H1 (cell line): ENCODE results near the gene NDUFAF8. TPM values are rescaled to one million over a fixed set of nuclear protein-coding genes. Genes with fewer than 3 reads are reported as not detected.

ENCODE experiments used
- CTCF ChIA-PET: fragments of 300-600 bp; sonication (Branson Sonifier 250); formaldehyde crosslinking; loops from one replicate; lab custom pipeline; 2021; ENCODE audit not compliant: partially characterized antibody; lab: Charles Lee
- POLR2A ChIA-PET: fragments of 300-600 bp; sonication (Branson Sonifier 250); formaldehyde crosslinking; loops from one replicate; lab custom pipeline; 2021; ENCODE audit warnings: inconsistent platforms; ENCODE audit not compliant: partially characterized antibody; lab: Charles Lee
- DNase-seq, 2 experiments: peaks; one replicate each; pipeline versions ENCODE4 v3.0.0 to v3.0.0-alpha.2; 2010 to 2022; ENCODE audit warnings: low spot score in 2 of 2, low read depth in 1 of 2, mixed read lengths in 1 of 2
- FAIRE-seq: peaks from 2 replicates; lab custom pipeline; 2011; peaks lifted over from hg19 to GRCh38; lab: Jason Lieb, UNC
- H2AFZ ChIP-seq: 2 replicates; pipeline ENCODE4 v1.8.1; 2012; ENCODE audit warnings: low read length, inconsistent platforms
- H2AK5ac ChIP-seq: 2 replicates; pipeline ENCODE4 v1.6.1; 2013; ENCODE audit warnings: low read depth, low read length
- H2BK120ac ChIP-seq: replicated peaks from 2 replicates; pipeline ENCODE3; 2013; ENCODE audit warnings: low read depth, low read length, inconsistent platforms
- H2BK12ac ChIP-seq: 2 replicates; pipeline ENCODE4 v1.6.1; 2013; ENCODE audit warnings: low read depth, low read length
- H2BK15ac ChIP-seq: 2 replicates; pipeline ENCODE4 v1.6.1; 2013; ENCODE audit warnings: low read length
- H2BK20ac ChIP-seq: 2 replicates; pipeline ENCODE4 v1.6.1; 2013; ENCODE audit warnings: low read length
- H2BK5ac ChIP-seq: 2 replicates; pipeline ENCODE4 v1.6.1; 2013; ENCODE audit warnings: low read depth, low read length
- H3K14ac ChIP-seq: 2 replicates; pipeline ENCODE4 v1.6.1; 2013; ENCODE audit warnings: inconsistent platforms; ENCODE audit not compliant: insufficient read length
- H3K18ac ChIP-seq: 2 replicates; pipeline ENCODE4 v1.6.1; 2013; ENCODE audit warnings: low read length; ENCODE audit errors: extremely low read depth
- H3K23ac ChIP-seq: 2 replicates; pipeline ENCODE4 v1.6.1; 2013; ENCODE audit warnings: inconsistent platforms; ENCODE audit not compliant: insufficient read length
- H3K23me2 ChIP-seq: 2 replicates; pipeline ENCODE4 v1.6.1; 2013; ENCODE audit warnings: low read depth, low read length
- H3K27ac ChIP-seq: 2 replicates; pipeline ENCODE4 v1.6.1; 2011; ENCODE audit warnings: low read depth, low read length, inconsistent platforms
- H3K27me3 ChIP-seq, 4 experiments: replicated peaks in 1 of 4; 1 replicate in 1 of 4; 2 replicates in 3 of 4; pipeline versions ENCODE4 v1.6.1 to v1.8.1; 2011 to 2013; ENCODE audit warnings: low read length in 3 of 4, mild to moderate bottlenecking in 3 of 4, inconsistent platforms in 2 of 4, mixed read lengths in 2 of 4, moderate library complexity in 1 of 4; ENCODE audit not compliant: control insufficient read depth in 3 of 4, insufficient read depth in 3 of 4; ENCODE audit errors: extremely low read depth in 1 of 4
- H3K36me3 ChIP-seq, 4 experiments: 2 replicates each; pipeline versions ENCODE4 v1.6.1 to v1.8.1; 2011 to 2013; ENCODE audit warnings: mild to moderate bottlenecking in 4 of 4, low read length in 3 of 4, moderate library complexity in 2 of 4, control low read depth in 1 of 4, inconsistent platforms in 1 of 4; ENCODE audit not compliant: insufficient read depth in 4 of 4, control insufficient read depth in 2 of 4
- H3K4ac ChIP-seq: replicated peaks from 2 replicates; pipeline ENCODE3; 2013; ENCODE audit warnings: low read length, low read depth, mixed read lengths, inconsistent platforms; ENCODE audit not compliant: insufficient read length
- H3K4me1 ChIP-seq, 4 experiments: replicated peaks in 1 of 4; 1 replicate in 1 of 4; 2 replicates in 3 of 4; pipeline versions ENCODE4 v1.6.1 to v1.8.1; 2011 to 2013; ENCODE audit warnings: low read length in 3 of 4, inconsistent platforms in 2 of 4, mixed read lengths in 1 of 4; ENCODE audit not compliant: insufficient read depth in 4 of 4, control insufficient read depth in 3 of 4
- H3K4me2 ChIP-seq, 2 experiments: 2 replicates each; pipeline versions ENCODE4 v1.6.1 to v1.8.1; 2011 to 2013; ENCODE audit warnings: low read depth in 2 of 2, low read length in 2 of 2, control low read depth in 1 of 2, inconsistent platforms in 1 of 2, mild to moderate bottlenecking in 1 of 2; ENCODE audit not compliant: insufficient read depth in 1 of 2
- H3K4me3 ChIP-seq, 4 experiments: fragments of 200-600, 300-600 bp in 1 of 4; sonication (generic), shearing (Covaris generic), sonication (Bioruptor Twin) in 1 of 4; 2 replicates each; pipeline versions ENCODE4 v1.5.1 to v1.8.1; 2011 to 2016; ENCODE audit warnings: low read length in 4 of 4, low read depth in 3 of 4, control low read depth in 2 of 4, inconsistent platforms in 2 of 4, mild to moderate bottlenecking in 2 of 4, mixed read lengths in 1 of 4, moderate library complexity in 1 of 4; ENCODE audit not compliant: insufficient read depth in 2 of 4; ENCODE audit errors: extremely low read depth in 1 of 4
- H3K56ac ChIP-seq: replicated peaks from 2 replicates; pipeline ENCODE3; 2013; ENCODE audit warnings: low read depth, mild to moderate bottlenecking, mixed read lengths, low read length, inconsistent platforms; ENCODE audit not compliant: insufficient read length
- H3K79me1 ChIP-seq: 2 replicates; pipeline ENCODE4 v1.6.1; 2013; ENCODE audit warnings: low read depth, low read length, control low read depth
- H3K79me2 ChIP-seq, 2 experiments: 2 replicates each; pipeline versions ENCODE4 v1.6.1 to v1.8.1; 2012 to 2013; ENCODE audit warnings: low read length in 2 of 2, mild to moderate bottlenecking in 2 of 2, inconsistent platforms in 1 of 2; ENCODE audit not compliant: insufficient read depth in 2 of 2, control insufficient read depth in 1 of 2
- H3K9ac ChIP-seq, 4 experiments: replicated peaks in 1 of 4; 1 replicate in 1 of 4; 2 replicates in 3 of 4; pipeline versions ENCODE4 v1.6.1 to v1.8.1; 2011 to 2013; ENCODE audit warnings: low read depth in 3 of 4, low read length in 3 of 4, control low read depth in 2 of 4, mild to moderate bottlenecking in 2 of 4, moderate library complexity in 2 of 4, inconsistent platforms in 1 of 4; ENCODE audit errors: extremely low read depth in 1 of 4
- H3K9me3 ChIP-seq, 2 experiments: 2 replicates each; pipeline versions ENCODE4 v1.6.1 to v1.8.1; 2012 to 2013; ENCODE audit warnings: mild to moderate bottlenecking in 2 of 2, moderate library complexity in 2 of 2, control low read depth in 1 of 2, inconsistent platforms in 1 of 2, low read depth in 1 of 2, low read length in 1 of 2, mixed read lengths in 1 of 2; ENCODE audit not compliant: insufficient read depth in 2 of 2
- H4K20me1 ChIP-seq, 2 experiments: replicated peaks in 1 of 2; 2 replicates each; pipeline versions ENCODE3 to v1.8.1; 2011 to 2013; ENCODE audit warnings: inconsistent platforms in 2 of 2, low read length in 2 of 2, mild to moderate bottlenecking in 1 of 2; ENCODE audit not compliant: insufficient read depth in 2 of 2, control insufficient read depth in 1 of 2
- H4K5ac ChIP-seq: 2 replicates; pipeline ENCODE4 v1.6.1; 2013; ENCODE audit warnings: low read length, low read depth, mixed read lengths, inconsistent platforms; ENCODE audit not compliant: insufficient read length
- H4K8ac ChIP-seq: 2 replicates; pipeline ENCODE4 v1.8.0; 2013; ENCODE audit warnings: mild to moderate bottlenecking, moderate library complexity, low read length, inconsistent platforms; ENCODE audit not compliant: insufficient read depth; ENCODE audit errors: extremely low read depth
- H4K91ac ChIP-seq: replicated peaks from 2 replicates; pipeline ENCODE3; 2013; ENCODE audit warnings: low read length, mixed read lengths, inconsistent platforms; ENCODE audit not compliant: insufficient read length
- ASH2L ChIP-seq: fragments of 200-600, 300-600 bp; sonication (generic); IDR thresholded peaks from one replicate; pipeline ENCODE4 v1.7.1; 2017; ENCODE audit warnings: low read length
- CHD1 ChIP-seq: IDR thresholded peaks from 2 replicates; pipeline ENCODE4 v1.6.1; 2012; ENCODE audit warnings: low read depth, low read length, improper control_type of control experiment
- EGR1 ChIP-seq: IDR thresholded peaks from 2 replicates; pipeline ENCODE4 v1.6.1; 2011; ENCODE audit warnings: low read depth, low read length, borderline replicate concordance
- KDM1A ChIP-seq: fragments of 200-600, 300-600 bp; sonication (generic); IDR thresholded peaks from 2 replicates; pipeline ENCODE4 v1.7.1; 2016; ENCODE audit warnings: mild to moderate bottlenecking, low read length, borderline replicate concordance
- KDM5A ChIP-seq: fragments of 200-600 bp; IDR thresholded peaks from 2 replicates; pipeline ENCODE4 v1.7.1; 2012; ENCODE audit warnings: mild to moderate bottlenecking, low read length, inconsistent platforms, mixed read lengths
- NANOG ChIP-seq: IDR thresholded peaks from 2 replicates; pipeline ENCODE4 v1.6.1; 2011; ENCODE audit warnings: low read length, low read depth, mild to moderate bottlenecking, inconsistent platforms; ENCODE audit not compliant: insufficient read depth, poor library complexity, severe bottlenecking
- NRF1 ChIP-seq: IDR thresholded peaks from 2 replicates; pipeline ENCODE4 v1.6.1; 2011; ENCODE audit warnings: mild to moderate bottlenecking, low read depth, low read length, improper control_type of control experiment
- POLR2AphosphoS5 ChIP-seq: IDR thresholded peaks from 2 replicates; pipeline ENCODE4 v1.6.1; 2011; ENCODE audit warnings: low read depth, low read length
- SRF ChIP-seq: IDR thresholded peaks from 2 replicates; pipeline ENCODE4 v1.6.1; 2011; ENCODE audit warnings: mild to moderate bottlenecking, low read depth, low read length, moderate library complexity
- TEAD4 ChIP-seq: IDR thresholded peaks from 2 replicates; pipeline ENCODE4 v1.6.1; 2012; ENCODE audit warnings: low read depth, low read length, inconsistent platforms, mixed read lengths
- WGBS, 2 experiments: shearing (Covaris generic) in 1 of 2; methylation state at CpG; one replicate each; pipeline versions ENCODE4 v1.1.6 to v1.1.7; 2013 to 2015; ENCODE audit warnings: low lambda C conversion rate in 2 of 2, mixed read lengths in 2 of 2, inconsistent platforms in 1 of 2, low coverage in 1 of 2, missing lambda C conversion rate in 1 of 2; ENCODE audit not compliant: insufficient replicate concordance in 2 of 2, insufficient coverage in 1 of 2, insufficient read length in 1 of 2; ENCODE audit errors: extremely low coverage in 1 of 2, missing lambda C conversion rate in 1 of 2; 5-methylcytosine and 5-hydroxymethylcytosine counted together
- polyA plus RNA-seq, 7 experiments: library from polyadenylated mRNA; depleted of rRNA in 3 of 7; stranded (reverse) in 5 of 7; unstranded in 2 of 7; fragments of >200 nt in 5 of 7; fragments of 200-250 nt in 2 of 7; gene quantifications; 1 replicate in 5 of 7; 2 replicates in 1 of 7; 4 replicates in 1 of 7; pipeline versions ENCODE4 v1.2.1 to v1.2.3, GENCODE V29; 2011 to 2013; ENCODE audit warnings: missing spikeins in 2 of 7, mixed read lengths in 2 of 7
- total RNA-seq: library from RNA; stranded (reverse); fragmentation: NEBNext Ultra II Directional; extraction: Animal tissue kit (Norgen Biotek cat#: 25700); gene quantifications from 2 replicates; pipeline ENCODE4 v1.2.1, GENCODE V29; 2021
- TF ChIP-seq, protein P1 (sequence below): IDR thresholded peaks from 2 replicates; pipeline ENCODE4 v1.6.1; 2011; ENCODE audit warnings: low read length, improper control_type of control experiment
- TF ChIP-seq, protein P2 (sequence below): IDR thresholded peaks from 2 replicates; pipeline ENCODE4 v1.6.1; 2012; ENCODE audit warnings: inconsistent platforms

NDUFAF8 gene
- total and polyA plus RNA-seq, 2 of the 8 experiments (the other 6 are each of a cell fraction or from before 2014, with no cell fraction given): 48.9 to 91.1 TPM

DNA sequence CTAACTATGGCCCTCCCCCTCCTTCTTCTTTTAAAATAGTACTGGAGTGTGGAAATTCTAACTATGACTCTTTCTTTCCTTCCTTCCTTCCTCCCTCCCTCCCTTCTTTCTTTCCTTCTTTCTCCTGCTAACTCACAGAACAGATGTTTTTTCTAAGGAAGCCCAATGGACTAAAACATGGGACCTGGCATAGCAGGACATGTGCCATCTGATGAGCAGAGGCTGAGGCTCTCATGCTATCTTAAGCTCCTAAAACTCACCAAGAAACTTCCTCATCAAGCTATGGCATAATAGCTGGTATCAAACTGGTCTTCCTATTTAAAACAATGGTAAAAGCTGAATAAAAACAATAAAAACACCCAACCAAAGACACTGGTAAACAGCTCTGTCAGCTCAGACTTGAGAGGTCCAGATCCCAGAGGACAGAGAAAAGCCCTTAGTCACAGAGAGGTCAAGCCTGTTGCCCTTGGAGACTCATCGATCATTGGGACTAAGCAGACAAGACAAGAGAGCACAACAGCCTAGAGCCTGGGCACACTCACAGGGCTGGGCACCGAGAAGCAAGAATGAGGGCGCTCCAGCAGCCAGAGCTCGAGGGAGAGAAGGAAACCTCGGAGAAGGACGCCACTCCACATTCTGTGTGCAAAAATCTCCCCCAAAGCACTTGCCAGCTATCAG lies 28.4 kb downstream of the NDUFAF8 start:
- H3K4ac ChIP-seq: no peak overlapping the region
- H2BK12ac ChIP-seq: no peak overlapping the region
- H4K8ac ChIP-seq: no peak overlapping the region
- H3K23ac ChIP-seq: no peak overlapping the region
- H2AFZ ChIP-seq: no peak overlapping the region
- no peak overlapping the region for H3K56ac ChIP-seq
- H3K9me3 ChIP-seq: no peaks in the 10 kb centered on the region
- no peak overlapping the region for H2BK15ac ChIP-seq
- H3K4me1 ChIP-seq: no peaks in the 10 kb centered on the region
- H3K4me3 ChIP-seq: no peak overlapping the region
- H2AK5ac ChIP-seq: no peak overlapping the region
- ChIA-PET CTCF (interaction anchor here (0.6 to 1.4 kb wide), 9 partner anchors 9 to 174 kb away, joined by 3 to 4 read pairs (median 3); no protein-coding TSS in a partner anchor), POLR2A (interaction anchor here (0.6 kb wide), 1 partner anchor 9 kb away, joined by 3 read pairs; no protein-coding TSS in a partner anchor)
- H4K20me1 ChIP-seq: peaks cover 3 to 9% of the 10 kb centered on the region in 2 experiments
- H3K79me1 ChIP-seq: peaks cover 5% of the 10 kb centered on the region; the same call in 1 of the 2 replicates
- H3K9ac ChIP-seq: no peak overlapping the region
- 91% methylated on average over 6 of the region's 6 CpGs; no CpG with 5 or more reads in 1 of the 2 experiments for WGBS, 2 experiments
- no peak overlapping the region for H2BK20ac ChIP-seq
- H3K4me2 ChIP-seq: no peak overlapping the region
- H3K36me3 ChIP-seq: peaks cover 0 to 9% (median 2%) of the 10 kb centered on the region in 4 experiments; a peak in 3 of 8 replicates
- H4K5ac ChIP-seq: no peak overlapping the region
- H3K27ac ChIP-seq: no peak overlapping the region; the same call in 1 of the 2 replicates
- no peaks in the 10 kb centered on the region for H3K79me2 ChIP-seq
- no peak overlapping the region for H3K14ac ChIP-seq
- no peak overlapping the region for H3K18ac ChIP-seq
- no peaks in the 10 kb centered on the region for H3K23me2 ChIP-seq
- no peak overlapping the region for H2BK5ac ChIP-seq
- no peak overlapping the region for H4K91ac ChIP-seq
- FAIRE-seq (no peak), DNase-seq (no peak)
- H2BK120ac ChIP-seq: no peak overlapping the region
- H3K27me3 ChIP-seq: no peaks in the 10 kb centered on the region
- TF ChIP-seq NANOG (no peak), KDM1A (no peak), POLR2AphosphoS5 (no peak), KDM5A (no peak), ASH2L (no peak), SRF (no peak), EGR1 (no peak), CHD1 (no peak), TEAD4 (no peak), NRF1 (no peak)
- TF ChIP-seq, protein P1, sequence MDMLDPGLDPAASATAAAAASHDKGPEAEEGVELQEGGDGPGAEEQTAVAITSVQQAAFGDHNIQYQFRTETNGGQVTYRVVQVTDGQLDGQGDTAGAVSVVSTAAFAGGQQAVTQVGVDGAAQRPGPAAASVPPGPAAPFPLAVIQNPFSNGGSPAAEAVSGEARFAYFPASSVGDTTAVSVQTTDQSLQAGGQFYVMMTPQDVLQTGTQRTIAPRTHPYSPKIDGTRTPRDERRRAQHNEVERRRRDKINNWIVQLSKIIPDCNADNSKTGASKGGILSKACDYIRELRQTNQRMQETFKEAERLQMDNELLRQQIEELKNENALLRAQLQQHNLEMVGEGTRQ: no peak
- TF ChIP-seq, protein P2, sequence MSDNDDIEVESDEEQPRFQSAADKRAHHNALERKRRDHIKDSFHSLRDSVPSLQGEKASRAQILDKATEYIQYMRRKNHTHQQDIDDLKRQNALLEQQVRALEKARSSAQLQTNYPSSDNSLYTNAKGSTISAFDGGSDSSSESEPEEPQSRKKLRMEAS: no peak
